Lower leg skin (tissue), 3 donors: ENCODE measurements around the gene TEX13B.

Experiments used
- CTCF ChIP-seq, 3 donors: fragments of 450-650 bp; IDR thresholded peaks; one replicate each; pipeline ENCODE4 v1.5.1; 2016; ENCODE audit warnings: antibody characterized with exemption in 3 of 3, mild to moderate bottlenecking in 3 of 3, moderate library complexity in 2 of 3
- POLR2A ChIP-seq, 2 donors: fragments of 450-650 bp; IDR thresholded peaks; one replicate each; pipeline ENCODE4 v1.6.1; 2016 to 2017; ENCODE audit warnings: antibody characterized with exemption in 2 of 2, mild to moderate bottlenecking in 1 of 2, moderate library complexity in 1 of 2

- no peak for TF ChIP-seq CTCF (IDR thresholded peaks at IDR 0.05)
- TF ChIP-seq POLR2A (IDR thresholded peaks at IDR 0.05): no peak
These were observed 13.5 kb downstream of the TEX13B start for GRCh38 chrX:107968623-107969022.
